Retinal pigment epithelial cell (primary cell): ENCODE data around the gene KIFC3.

Experiments
- DNase-seq: peaks from one replicate; pipeline ENCODE4 v3.0.0-alpha.2; 2010; ENCODE audit warnings: low read depth
- H3K4me3 ChIP-seq: 2 replicates; pipeline ENCODE4 v1.5.1; 2011; ENCODE audit warnings: mild to moderate bottlenecking, low read length, control low read depth, moderate library complexity
- CTCF ChIP-seq: conservative IDR thresholded peaks from 2 replicates; pipeline ENCODE4 v1.5.1; 2011; ENCODE audit warnings: low read depth, low read length, control low read depth, inconsistent platforms

Gene KIFC3

GRCh38 chr16:57775661-57776469 is 26.4 kb downstream of the KIFC3 start:
- TF ChIP-seq CTCF = peak; percentile 65
- no peak for DNase-seq
- no peak overlapping the region for H3K4me3 ChIP-seq

- no peak for TF ChIP-seq CTCF
- no peak for DNase-seq
- H3K4me3 ChIP-seq = no peak overlapping the region
Measured at GRCh38 chr16:57774705-57775285, 27.5 kb downstream of the KIFC3 start.

- no peak overlapping the region for H3K4me3 ChIP-seq
- no peak for TF ChIP-seq CTCF
- DNase-seq = no peak
Measured at GRCh38 chr16:57773655-57774295, 28.5 kb downstream of the KIFC3 start.

- no peak for TF ChIP-seq CTCF
- no peak for DNase-seq
- H3K4me3 ChIP-seq = no peak overlapping the region
Measured at GRCh38 chr16:57773019-57773418, 29.3 kb downstream of the KIFC3 start.

- no peak for TF ChIP-seq CTCF
- DNase-seq = no peak
- no peak overlapping the region for H3K4me3 ChIP-seq
Measured at GRCh38 chr16:57771141-57771785, 31.0 kb downstream of the KIFC3 start.

GRCh38 chr16:57770361-57770760 is 31.9 kb downstream of the KIFC3 start:
- no peak for TF ChIP-seq CTCF
- no peak for DNase-seq

More at GRCh38 chr16:57770361-57770760, 31.9 kb downstream of the KIFC3 start:
- no peak overlapping the region for H3K4me3 ChIP-seq
